ENCODE data around the gene AFF3.

AFF3 gene

GRCh38 chr2:99756059-99756458, 386.3 kb downstream of the AFF3 start:
- DNase-seq (ENCODE audit: extremely low read depth, low read depth) = no peak
- no peak for TF ChIP-seq CTCF (IDR thresholded peaks at IDR 0.05; ENCODE audit: low read depth, low read length)

- no peak for TF ChIP-seq CTCF (IDR thresholded peaks at IDR 0.05; ENCODE audit: low read depth, low read length)
- DNase-seq (ENCODE audit: extremely low read depth, low read depth) = peak; percentile 19
These were observed 388.2 kb downstream of the AFF3 start for GRCh38 chr2:99754210-99754609.

GRCh38 chr2:99753505-99753904, 388.9 kb downstream of the AFF3 start:
- DNase-seq (ENCODE audit: extremely low read depth, low read depth) = no peak
- no peak for TF ChIP-seq CTCF (IDR thresholded peaks at IDR 0.05; ENCODE audit: low read depth, low read length)

- no peak for TF ChIP-seq CTCF (IDR thresholded peaks at IDR 0.05; ENCODE audit: low read depth, low read length)
These were observed 394.0 kb downstream of the AFF3 start for GRCh38 chr2:99748344-99748743.

GRCh38 chr2:99747842-99748241, 394.5 kb downstream of the AFF3 start:
- DNase-seq (ENCODE audit: extremely low read depth, low read depth) = no peak
- no peak for TF ChIP-seq CTCF (IDR thresholded peaks at IDR 0.05; ENCODE audit: low read depth, low read length)

More at GRCh38 chr2:99748344-99748743, 394.0 kb downstream of the AFF3 start:
- no peak for DNase-seq (ENCODE audit: extremely low read depth, low read depth)

GRCh38 chr2:99743146-99743545, 399.2 kb downstream of the AFF3 start:
- TF ChIP-seq CTCF (IDR thresholded peaks at IDR 0.05; ENCODE audit: low read depth, low read length) = no peak

GRCh38 chr2:99737537-99737936, 404.9 kb downstream of the AFF3 start:
- DNase-seq (ENCODE audit: extremely low read depth, low read depth) = no peak
- no peak for TF ChIP-seq CTCF (IDR thresholded peaks at IDR 0.05; ENCODE audit: low read depth, low read length)

More at GRCh38 chr2:99743146-99743545, 399.2 kb downstream of the AFF3 start:
- DNase-seq (ENCODE audit: extremely low read depth, low read depth) = no peak

All from AG09319 (cell line).